Suprapubic skin (tissue), 4 donors: ENCODE data around the gene TSPO2.

Experiments used
- CTCF ChIP-seq, 2 donors: fragments of 200-600 bp in 1 of 2; fragments of 450-650 bp in 1 of 2; sonication (generic) in 1 of 2; IDR thresholded peaks; one replicate each; pipeline ENCODE4 v1.5.1; 2016 to 2019; ENCODE audit warnings: antibody characterized with exemption in 2 of 2, mild to moderate bottlenecking in 1 of 2, moderate library complexity in 1 of 2
- POLR2A ChIP-seq, 2 donors: fragments of 450-650 bp; IDR thresholded peaks; one replicate each; pipeline ENCODE4 v1.6.1; 2017; ENCODE audit warnings: antibody characterized with exemption in 2 of 2, mild to moderate bottlenecking in 2 of 2, moderate library complexity in 2 of 2
- POLR2AphosphoS5 ChIP-seq, 3 donors: sonication (generic); formaldehyde crosslinking; IDR thresholded peaks; one replicate each; pipeline ENCODE4 v1.6.1; 2017; ENCODE audit warnings: antibody characterized with exemption in 3 of 3

GRCh38 chr6:41093729-41094128 lies 51.5 kb downstream of the TSPO2 start:
- TF ChIP-seq CTCF (IDR thresholded peaks at IDR 0.05) (no peak), POLR2AphosphoS5 (IDR thresholded peaks at IDR 0.05) (no peak), POLR2A (IDR thresholded peaks at IDR 0.05) (no peak)
